HG02938 (cell line): ENCODE measurements around the gene CELF1.

ENCODE experiments used
- ATAC-seq: cut with Tn5 transposase; IDR thresholded peaks from one replicate; pipeline ENCODE4 v1.9.1; 2021; ENCODE audit warnings: mild to moderate bottlenecking, moderate library complexity; ENCODE audit not compliant: unreplicated experiment

Gene CELF1

DNA sequence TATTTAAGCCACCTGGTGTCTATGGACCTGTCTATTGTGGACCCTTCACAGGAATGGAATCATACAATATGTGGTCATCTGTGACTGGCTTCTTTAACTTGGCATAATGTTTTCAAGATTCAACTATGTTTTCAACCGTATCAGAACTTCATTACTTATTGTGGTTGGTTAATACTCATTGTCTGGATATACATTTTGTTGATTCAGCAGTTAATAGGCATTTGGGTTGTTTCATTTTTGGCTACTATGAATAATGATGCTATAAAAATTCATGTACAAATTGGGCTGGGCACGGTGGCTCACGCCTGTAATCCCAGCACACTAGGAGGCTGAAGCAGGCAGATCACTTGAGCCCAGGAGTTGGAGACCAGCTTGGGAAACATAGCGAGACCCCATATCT lies 101.5 kb downstream of the CELF1 start:
- no peak for ATAC-seq

DNA sequence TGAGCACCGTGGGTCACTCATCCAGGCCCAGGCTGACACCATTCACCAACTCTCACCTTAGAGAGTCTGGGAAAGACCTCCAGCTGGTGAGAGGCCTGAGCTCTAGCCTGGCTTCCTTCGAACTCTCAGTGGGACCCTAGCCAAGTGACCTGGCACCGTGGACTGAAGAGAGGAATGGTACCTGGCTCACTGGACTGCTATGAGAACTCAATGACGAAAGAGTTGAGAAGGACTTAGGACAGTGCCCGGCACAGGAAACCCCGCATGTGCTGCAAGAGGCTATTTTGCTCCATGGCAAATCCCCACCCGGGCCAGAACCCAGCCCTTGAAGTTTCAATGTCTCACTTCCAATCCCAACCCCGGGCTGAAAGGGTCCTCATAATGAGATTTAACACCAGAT lies 103.4 kb downstream of the CELF1 start:
- ATAC-seq = no peak

DNA sequence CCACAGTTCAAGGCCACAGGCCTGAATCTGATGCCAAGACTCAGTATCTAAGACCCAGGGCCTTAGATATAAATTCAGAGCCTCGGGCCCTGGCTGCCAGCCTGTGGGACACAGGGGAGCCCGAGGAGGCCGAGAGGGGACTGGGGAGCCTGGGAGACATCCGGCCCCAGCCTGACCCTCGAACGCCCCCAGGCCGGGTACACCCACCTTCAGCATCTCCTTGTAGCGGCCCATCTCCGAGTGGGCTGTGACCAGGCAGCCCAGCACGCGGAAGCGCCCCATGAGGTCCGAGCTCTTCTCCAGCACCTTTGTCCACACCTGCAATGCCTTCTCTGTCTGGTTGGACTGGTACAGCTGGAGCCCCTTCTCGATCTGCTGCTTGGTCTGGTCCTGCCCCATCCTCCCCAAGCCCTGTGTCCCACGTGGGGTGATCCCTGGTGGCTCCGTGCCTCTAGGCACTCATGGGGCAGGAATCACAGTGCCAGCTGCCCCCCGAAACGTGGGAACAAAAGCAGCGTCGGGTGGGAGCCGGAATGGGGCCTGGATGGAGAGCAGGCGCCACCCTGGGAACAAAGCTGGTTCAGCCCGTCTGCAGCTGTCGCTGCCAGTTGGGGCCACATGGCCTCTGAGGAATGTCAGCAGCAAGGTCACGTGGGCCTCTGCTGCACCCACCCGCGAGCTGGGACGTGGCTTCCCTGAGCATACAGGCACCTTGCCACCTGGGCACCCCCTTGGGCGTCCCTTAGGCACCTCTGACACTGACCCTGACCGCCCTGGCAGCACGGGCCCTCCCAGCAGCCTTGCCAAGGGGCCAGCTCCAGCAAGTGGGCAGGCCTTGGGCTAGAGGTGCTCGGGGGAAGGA lies 104.1 kb downstream of the CELF1 start, which contains the start of gene RAPSN:
Gene RAPSN, minus strand, starts transcription at position 571 of the 862 bp plus-strand sequence. Its CDS starts 172 bp downstream, at position 399.
- ATAC-seq = no peak

DNA sequence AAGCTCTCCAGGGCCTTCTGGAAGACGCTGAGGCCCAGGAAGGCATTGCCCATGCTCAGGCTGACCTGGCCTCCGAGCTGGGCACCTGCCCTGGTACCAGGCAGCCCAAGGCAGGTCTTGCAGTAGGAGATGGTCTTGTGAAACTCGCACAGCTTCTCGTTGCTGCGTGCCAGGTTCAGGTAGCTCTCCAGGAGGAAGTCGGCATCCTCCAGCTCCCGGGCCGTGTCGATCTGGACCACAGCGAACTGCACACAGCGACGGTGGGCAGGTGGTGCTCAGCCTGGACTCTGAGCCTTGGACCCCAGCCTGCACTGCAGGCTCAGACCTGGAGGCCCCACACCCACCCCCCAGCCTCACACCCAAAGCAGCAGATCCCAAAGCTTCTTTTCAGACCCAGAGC lies 105.0 kb downstream of the CELF1 start:
- no peak for ATAC-seq

DNA sequence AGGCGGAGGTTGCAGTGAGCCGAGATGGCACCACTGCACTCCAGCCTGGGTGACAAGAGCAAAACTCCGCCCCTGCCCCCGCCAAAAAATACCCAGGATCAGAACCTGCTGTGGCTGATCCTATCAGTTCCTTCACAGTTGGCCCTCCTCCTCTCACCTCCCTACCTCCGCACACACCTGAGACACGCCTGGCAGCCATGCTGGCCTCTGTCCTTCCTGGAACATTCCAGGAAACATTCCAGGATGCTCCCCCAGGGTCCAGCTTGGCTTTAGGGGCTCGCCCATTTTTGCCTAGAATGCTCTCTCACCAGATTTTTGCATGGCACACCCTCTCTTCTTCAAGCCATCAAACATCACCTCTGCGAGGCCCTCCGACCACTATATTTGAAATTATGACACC lies 106.1 kb downstream of the CELF1 start:
- no peak for ATAC-seq

DNA sequence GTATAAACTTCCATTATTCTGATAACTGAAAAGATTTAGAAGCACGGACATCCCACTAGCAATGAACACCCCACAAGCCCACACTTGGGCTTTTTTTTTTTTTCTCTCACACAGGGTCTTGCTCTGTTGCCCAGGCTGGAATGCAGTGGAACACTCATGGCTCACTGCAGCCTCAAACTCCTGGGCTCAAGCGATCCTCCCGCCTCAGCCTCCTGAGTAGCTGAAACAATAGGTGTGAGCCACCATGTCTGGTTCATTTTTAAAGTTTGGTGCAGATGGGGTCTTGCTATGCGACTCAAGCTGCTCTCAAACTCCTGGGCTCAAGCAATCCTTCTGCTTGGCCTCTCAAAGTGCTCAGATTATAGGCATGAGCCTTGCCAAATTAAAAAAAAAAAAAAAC lies 107.1 kb downstream of the CELF1 start:
- ATAC-seq = no peak

DNA sequence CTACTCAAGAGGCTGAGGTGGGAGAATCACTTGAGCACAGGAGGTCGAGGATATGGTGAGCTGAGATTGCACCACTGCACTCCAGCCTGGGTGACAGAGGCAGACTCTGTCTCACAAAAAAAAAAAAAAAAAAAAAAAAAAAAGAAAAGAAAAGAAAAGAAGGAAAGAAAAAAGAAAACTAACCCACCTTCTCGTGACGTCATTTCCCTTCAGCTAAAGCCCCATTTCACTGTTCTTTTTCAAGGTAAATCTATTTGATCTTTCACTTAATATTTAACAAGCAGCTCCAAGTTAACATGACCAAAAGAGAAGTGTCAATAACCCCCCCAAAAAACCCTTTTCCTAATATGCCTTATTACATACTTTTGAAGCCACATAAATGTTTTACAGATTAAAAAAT lies 109.1 kb downstream of the CELF1 start:
- no peak for ATAC-seq

DNA sequence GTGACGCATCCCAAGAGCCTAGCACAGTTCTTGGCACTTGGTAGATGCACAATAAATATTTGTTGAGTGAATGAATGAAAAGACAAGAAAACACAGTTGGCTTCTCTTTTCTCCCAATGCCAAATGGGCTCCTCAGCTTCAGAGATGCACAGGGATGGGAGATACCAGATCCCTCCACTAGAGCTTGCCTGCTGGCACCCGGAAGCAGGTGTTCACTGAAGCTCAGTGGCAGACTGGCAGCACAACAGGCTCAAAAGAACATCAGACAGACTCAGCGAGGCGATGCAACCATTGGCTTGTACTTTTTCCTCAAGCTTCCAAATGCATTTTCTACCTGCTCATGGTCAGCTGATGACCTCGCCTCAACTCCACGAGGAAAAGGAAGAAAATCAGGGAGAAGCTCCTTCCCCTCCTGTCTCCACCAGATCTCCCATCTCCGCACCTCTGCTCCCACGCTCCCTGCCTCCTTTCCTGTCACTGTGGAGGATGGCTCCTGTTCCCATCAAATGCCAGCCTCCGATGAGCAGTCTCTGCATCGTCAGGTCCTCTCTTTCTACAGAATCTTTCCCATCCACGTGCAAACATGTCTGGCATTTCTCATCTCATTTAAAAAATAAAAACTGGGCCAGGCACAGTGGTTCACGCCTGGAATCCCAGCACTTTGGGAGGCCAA lies 109.8 kb downstream of the CELF1 start:
- no peak for ATAC-seq

DNA sequence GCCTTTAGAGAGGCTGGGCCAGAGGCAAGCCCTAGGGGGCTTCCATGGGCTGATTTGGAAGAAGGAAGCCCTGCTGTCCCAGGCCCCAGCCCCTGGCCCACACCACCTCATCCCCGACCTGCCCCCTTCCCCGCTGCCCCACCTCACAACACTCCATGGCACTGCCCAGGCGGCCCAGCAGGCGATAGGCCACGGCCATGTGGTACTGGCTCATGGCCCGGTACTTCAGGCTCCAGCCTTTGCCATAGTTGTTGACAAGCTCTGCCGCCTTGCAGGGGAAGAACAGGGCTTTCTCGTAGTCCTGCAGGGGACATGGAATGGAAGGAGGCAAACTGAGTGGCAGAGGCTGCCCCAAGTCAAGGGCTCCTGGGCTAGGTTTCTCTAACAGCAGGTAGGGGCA lies 110.4 kb downstream of the CELF1 start:
- no peak for ATAC-seq

DNA sequence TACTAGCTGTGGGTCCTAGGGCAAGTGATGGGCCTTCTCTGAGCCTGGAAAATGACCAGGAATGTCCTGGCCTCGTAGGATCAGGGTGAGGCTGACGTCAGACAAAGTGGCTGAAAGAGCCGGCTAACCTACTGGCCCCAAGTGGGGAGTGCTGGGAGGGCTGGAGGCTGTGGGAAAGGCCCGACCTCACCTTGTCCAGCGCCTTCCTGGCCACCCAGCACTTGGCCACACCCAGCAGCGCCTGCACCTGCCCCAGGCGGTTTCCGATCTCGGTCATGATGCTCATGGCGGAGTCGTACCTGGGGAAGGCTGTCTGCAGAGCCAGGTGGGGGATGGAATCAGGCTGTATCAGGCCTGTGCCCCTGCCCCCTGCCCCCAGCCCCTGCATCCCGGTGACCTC lies 111.5 kb downstream of the CELF1 start:
- ATAC-seq = no peak

DNA sequence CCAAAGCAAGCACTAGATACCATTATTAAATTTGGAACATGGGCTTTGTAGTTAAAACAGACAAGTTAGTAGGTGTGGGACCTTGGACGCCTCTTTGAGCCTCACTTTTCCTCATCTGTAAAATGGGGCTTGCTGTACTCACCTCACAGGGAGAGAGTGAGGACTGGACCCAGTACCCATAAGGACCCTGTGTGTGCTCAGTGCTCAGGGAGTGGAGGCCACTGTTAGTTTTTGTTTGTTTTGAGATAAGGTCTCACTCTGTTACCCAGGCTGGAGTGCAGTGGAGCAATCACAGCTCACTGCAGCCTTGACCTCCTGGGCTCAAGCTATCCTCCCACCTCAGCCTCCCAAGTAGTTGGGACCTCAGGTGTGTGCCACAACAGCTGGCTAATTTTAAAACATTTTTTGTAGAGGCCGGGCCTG lies 112.9 kb downstream of the CELF1 start:
- ATAC-seq = no peak

DNA sequence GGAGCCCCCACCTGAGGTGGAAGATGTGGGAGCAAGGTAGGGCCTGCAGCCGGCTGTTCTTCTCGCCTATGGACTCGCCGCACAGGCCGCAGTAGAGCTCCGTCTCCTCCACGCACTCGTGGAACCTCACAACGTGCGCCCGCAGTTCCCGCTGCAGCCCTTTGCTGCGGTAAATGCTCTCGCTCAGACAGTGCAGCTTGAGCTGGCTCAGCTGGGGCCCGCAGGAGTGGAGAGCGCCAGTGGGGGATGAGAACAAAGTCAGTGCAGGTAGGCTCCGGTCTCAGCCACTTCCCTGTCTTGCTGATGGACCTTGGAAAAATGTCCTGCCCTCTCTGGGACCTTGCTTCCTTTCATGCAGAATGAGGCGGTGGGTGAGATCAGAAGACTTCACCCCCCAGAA lies 114.2 kb downstream of the CELF1 start:
- no peak for ATAC-seq

DNA sequence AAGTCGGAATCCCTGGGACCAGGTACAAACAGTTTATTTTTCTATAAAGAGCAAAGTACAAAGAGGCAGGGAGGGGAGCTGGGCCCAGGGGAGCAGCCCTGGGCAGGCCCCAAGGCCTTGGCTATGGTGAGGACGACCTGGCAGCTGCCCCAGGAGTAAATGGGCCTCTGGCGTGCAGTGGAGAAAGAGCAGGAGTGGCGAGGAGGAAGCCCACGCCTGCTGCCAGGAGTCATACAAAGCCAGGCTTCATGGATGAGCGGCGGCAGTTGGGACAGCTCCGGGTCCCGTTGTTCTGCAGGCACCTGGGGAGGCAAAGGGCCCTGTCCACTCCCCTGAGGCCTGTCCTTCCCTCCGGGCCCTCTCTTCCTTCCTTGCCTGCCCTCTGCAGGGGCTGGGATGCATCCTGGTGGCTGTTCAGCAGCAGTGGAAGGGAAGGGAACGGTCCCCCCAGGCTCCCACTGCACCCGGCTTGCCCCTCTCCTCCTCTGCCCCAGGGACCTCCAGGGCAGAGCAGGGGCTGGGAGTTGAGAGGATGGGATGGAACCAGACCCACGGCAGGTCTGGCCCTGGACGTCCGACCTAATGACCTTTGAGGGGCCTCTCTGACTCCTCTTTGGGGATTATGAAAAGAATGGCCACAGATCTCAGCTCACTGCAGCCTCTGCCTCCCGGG lies 115.0 kb downstream of the CELF1 start:
- no peak for ATAC-seq

DNA sequence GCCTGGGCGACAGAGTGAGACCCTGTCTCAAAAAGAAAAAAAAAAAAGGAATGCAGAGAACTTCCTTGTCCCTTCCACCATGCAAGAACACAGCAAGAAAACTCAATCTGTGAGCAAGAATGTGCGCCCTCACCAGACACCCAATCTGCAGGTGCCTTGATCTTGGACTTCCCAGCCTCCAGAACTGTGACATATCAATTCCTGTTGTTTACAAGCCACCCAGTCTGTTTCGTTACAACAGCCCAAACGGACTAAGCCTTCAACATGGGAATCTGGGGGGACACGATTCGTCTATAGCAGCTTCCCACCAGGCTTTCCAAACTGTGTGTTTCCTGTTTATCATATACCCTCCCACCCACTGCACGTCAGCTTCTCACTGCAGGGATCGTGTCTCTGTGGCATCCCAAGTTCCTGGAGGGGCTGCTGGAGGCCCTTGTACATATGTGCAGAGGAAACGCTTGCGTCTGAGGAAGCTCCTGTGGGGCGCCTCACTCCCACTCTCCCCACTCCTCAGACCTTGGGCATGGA lies 115.7 kb downstream of the CELF1 start:
- ATAC-seq = no peak

DNA sequence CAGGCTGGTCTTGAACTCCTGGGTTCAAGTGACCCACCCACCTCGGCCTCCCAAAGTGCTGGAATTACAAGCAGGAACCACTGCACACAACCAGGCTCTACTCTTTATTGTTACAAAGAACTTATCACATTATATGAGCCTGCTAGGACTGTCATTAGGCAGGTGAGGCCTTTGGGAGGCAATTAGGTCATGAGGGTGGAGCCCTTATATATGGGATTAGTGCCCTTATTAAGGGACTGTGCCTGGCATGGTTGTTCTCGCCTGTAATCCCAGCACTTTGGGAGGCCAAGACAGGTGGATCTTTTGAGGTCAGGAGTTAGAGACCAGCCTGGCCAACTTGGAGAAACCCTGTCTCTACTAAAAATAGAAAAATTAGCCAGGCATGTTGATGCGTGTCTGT lies 116.2 kb downstream of the CELF1 start:
- ATAC-seq = no peak

DNA sequence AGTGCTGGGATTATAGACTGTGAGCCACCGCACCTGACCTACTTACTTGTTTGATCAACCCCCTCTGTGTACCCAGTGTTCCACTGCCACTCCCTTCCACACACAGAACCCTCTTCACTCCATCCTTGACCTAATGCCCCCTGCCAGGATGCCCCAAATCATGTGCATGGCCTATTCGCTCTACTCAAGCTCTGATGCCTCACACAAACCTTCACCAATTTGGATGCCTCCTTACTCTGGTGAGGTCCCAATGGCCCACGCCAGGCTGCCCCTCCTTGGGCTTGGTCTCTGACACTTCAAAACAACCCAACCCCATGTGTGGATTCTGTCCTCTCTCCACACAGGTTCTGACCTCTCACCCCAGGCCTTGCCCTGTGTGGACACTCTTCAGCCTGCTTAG lies 117.2 kb downstream of the CELF1 start:
- no peak for ATAC-seq

DNA sequence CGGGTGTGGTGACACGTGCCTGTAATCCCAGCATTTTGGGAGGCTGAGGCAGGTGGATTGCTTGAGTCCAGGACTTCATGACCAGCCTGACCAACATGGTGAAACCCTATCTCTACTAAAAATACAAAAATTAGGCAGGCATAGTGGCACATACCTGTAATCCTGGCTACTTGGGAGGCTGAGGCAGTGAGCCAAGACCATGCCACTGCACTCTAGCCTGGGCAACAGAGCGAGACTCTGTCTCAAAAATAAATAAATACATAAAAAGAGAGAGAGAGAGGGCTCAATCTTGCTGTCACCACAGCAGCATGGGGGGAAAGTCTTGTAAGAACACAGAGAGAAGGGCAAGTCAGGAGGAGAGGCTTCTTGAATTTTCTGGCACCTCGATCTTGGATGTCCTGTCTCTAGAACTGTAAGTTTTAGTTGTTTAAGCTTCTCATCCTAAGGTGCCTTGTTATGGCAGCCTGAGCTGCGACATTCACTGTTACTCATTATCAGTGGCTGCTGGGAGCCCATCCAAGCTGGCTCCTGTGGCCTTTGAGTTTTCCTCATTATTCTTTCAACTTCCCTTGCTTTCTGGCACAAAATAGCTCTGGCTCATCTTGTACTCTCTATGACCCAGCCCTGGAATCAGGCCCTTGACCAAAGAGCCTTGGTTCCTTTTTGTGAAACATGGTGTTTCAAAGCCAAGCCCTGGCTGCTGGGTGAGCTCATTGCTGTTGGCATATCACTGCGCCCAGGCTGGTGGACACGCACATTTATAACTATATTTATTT lies 118.7 kb downstream of the CELF1 start:
- no peak for ATAC-seq

DNA sequence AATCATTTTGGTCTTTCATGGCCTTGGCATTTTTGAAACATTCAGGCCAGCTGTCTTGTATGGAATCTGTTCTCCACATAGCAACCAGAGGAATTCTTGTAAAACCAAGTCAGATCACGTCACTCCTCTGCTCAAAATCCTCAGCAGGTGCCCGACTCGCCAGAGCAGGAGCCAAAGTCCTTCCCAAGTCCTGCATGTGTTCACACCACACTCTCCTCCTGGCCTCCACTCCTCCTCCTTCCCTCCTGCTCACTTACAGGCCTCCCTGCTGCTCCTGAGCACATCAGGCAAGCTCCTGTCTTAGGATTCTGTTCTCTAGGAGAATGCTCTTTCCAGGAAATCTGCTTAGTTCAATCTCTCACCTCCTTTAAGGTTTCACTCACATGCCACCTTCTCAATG lies 119.8 kb downstream of the CELF1 start:
- ATAC-seq = no peak

DNA sequence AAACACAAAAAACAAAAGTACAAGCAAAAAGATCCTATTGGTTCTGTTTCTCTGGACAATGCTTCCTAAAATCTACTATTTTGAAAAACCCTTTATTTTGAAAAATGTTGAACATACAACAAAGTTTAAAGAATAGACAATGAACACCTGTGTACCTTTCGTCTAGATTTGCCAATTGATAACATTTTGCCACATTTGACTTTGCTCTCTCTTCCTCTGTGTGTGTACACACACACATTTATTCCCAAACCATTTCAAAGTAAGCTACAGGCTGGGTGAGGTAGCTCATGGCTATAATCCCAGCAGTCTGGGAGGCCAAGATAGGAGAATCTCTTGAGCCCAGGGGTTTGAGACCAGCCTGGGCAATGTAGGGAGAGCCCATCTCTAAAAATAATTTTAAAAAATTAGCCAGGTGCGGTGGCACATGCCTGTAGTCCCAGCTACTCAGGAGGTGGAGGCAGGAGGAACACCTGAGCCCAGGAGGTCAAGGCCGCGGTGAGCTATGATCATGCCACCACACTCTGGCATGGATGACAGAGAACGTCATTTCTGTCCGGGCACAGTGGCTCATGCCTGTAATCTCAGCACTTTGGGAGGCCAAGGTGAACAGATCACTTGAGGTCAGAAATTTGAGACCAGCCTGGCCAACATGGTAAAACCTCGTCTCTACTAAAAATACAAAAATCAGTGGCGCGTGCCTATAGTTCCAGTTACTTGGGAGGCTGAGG lies 121.4 kb downstream of the CELF1 start:
- no peak for ATAC-seq

DNA sequence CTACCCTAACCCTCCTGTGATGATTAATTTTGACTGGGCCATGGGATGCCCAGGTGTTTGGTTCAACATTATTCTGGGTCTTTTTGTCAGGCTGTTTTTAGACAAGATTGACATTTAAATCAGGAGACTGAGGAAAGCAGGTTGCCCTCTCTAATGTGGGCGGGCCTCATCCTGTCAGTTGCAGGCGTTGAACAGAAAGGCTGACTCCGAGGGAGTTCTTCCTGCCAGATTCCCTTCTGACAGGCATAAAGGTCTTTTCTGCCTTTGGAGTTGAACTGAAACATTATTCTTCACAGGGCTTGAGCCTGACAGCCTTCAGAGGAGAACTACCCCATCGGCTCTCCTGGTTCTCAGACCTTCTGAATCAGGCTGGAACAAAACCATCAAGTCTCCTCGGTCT lies 122.4 kb downstream of the CELF1 start:
- ATAC-seq = no peak
